Naive B cell (primary cell): Measurements from ENCODE around the gene SAPCD2. TPM values are rescaled to one million over a fixed set of nuclear protein-coding genes. Genes with fewer than 3 reads are reported as not detected.

Experiments used
- ATAC-seq, 2 donors: fragments of 150-1000 bp; cut with Tn5 transposase; 2 replicates each; pipeline ENCODE4 v1.10.0; 2021; ENCODE audit warnings: low read depth in 2 of 2, mild to moderate bottlenecking in 2 of 2, moderate library complexity in 2 of 2
- DNase-seq: peaks from one replicate; pipeline ENCODE4 v3.0.0; 2022
- H3K27ac Mint-ChIP-seq, 6 donors: one replicate each; pipeline ENCODE4 v1.8.0; 2020 to 2022; ENCODE audit warnings: mild to moderate bottlenecking in 6 of 6, mixed read lengths in 6 of 6, moderate library complexity in 5 of 6, inconsistent platforms in 2 of 6
- H3K27me3 Mint-ChIP-seq, 3 donors: one replicate each; pipeline ENCODE4 v1.8.0; 2021 to 2022; ENCODE audit warnings: mixed read lengths in 3 of 3, mild to moderate bottlenecking in 1 of 3
- H3K36me3 Mint-ChIP-seq, 2 donors: one replicate each; pipeline ENCODE4 v1.8.0; 2020 to 2022; ENCODE audit warnings: mixed read lengths in 2 of 2, inconsistent platforms in 1 of 2, mild to moderate bottlenecking in 1 of 2
- H3K4me1 Mint-ChIP-seq, 3 donors: one replicate each; pipeline ENCODE4 v1.8.0; 2020 to 2022; ENCODE audit warnings: mixed read lengths in 3 of 3, inconsistent platforms in 1 of 3, mild to moderate bottlenecking in 1 of 3, moderate library complexity in 1 of 3
- H3K4me3 Mint-ChIP-seq, 8 donors: one replicate each; pipeline ENCODE4 v1.8.0; 2020 to 2022; ENCODE audit warnings: mild to moderate bottlenecking in 8 of 8, mixed read lengths in 8 of 8, moderate library complexity in 8 of 8, inconsistent platforms in 2 of 8
- H3K9me3 Mint-ChIP-seq, 7 donors: one replicate each; pipeline ENCODE4 v1.8.0; 2020 to 2022; ENCODE audit warnings: mixed read lengths in 7 of 7, mild to moderate bottlenecking in 5 of 7, inconsistent platforms in 2 of 7, moderate library complexity in 1 of 7
- polyA plus RNA-seq, 6 donors: library from polyadenylated mRNA; unstranded; fragments of 300-500 nt; fragmentation: Illumina TruSeq; gene quantifications; one replicate each; pipeline ENCODE4 v1.2.3, GENCODE V29; 2021; ENCODE audit warnings: low read depth in 6 of 6

SAPCD2 gene
- polyA plus RNA-seq, 6 donors from 2014 or later = 0.05 TPM; not detected in 5

GRCh38 chr9:137082925-137083290 lies 12.6 kb upstream of the SAPCD2 start:
- Mint-ChIP-seq H3K4me1 (peaks cover 17 to 27% (median 23%) of the 10 kb centered on the region in 3 donors), H3K36me3 (no peaks in the 10 kb centered on the region), H3K27me3 (no peaks in the 10 kb centered on the region), H3K4me3 (peak overlapping the region in 1 of 8 donors; percentile 89), H3K9me3 (no peaks in the 10 kb centered on the region), H3K27ac (peak overlapping the region in 1 of 6 donors; percentile 19)
- no peak for DNase-seq
- no peak for ATAC-seq

- H3K9me3 Mint-ChIP-seq = no peaks in the 10 kb centered on the region
- H3K36me3 Mint-ChIP-seq = no peaks in the 10 kb centered on the region
Observed at GRCh38 chr9:137082222-137082924, 12.0 kb upstream of the SAPCD2 start.

DNA sequence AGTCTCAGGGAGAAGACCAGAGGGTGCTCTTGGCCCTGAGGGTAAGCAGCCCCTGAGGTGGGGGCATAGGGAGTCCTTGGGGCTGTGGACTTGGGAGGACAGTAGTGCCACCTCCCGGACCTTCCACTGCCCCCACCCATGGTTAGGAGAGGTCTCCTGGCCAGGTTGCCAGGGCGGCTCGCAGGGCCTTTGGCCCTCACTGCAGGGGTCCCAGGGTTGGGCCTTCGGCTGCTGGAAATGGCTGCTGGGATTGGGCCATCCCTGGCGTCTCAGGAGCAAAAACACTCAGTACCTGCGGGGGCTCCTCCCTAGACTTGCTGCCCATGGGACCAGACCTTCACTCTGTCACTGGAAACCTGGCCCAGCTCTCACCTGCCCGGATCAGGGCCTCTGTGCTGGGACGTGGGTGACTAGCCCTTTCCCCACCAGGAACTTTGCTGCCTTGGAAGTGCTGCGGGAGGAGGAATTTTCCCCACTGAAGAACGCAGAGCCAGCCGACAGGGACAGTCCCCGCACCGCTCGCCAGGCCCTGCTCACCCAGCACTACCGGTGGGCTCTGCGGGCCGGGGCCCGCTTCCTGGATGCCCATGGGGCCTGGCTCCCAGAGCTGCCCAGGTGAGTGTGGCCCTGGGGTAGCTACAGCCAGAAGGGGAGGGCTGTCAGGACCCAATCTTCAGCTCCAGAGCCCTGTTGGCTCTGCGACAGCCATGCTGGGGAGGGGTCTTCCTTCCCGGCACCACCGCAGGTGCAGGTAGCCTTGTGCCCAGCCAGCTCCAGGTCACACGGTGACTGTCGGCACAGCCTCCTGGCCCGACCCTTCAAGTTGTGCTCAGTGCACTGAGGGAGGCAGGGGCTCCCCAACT lies 10.1 kb upstream of the SAPCD2 start:
- H3K36me3 Mint-ChIP-seq = no peaks in the 10 kb centered on the region
- ATAC-seq (no peak), DNase-seq (no peak)
- H3K9me3 Mint-ChIP-seq = no peaks in the 10 kb centered on the region
- H3K27ac Mint-ChIP-seq = peak overlapping the region in 1 of 6 donors; percentile 15
- H3K4me3 Mint-ChIP-seq = peak overlapping the region in 5 of 8 donors; percentile 22 to 84 (median 50)
- peaks cover 7 to 17% (median 11%) of the 10 kb centered on the region in 3 donors for H3K4me1 Mint-ChIP-seq
- no peaks in the 10 kb centered on the region for H3K27me3 Mint-ChIP-seq

More at GRCh38 chr9:137082222-137082924, 12.0 kb upstream of the SAPCD2 start:
- H3K4me3 Mint-ChIP-seq = peak overlapping the region in 2 of 8 donors; percentile 33 to 89
- DNase-seq = no peak
- ATAC-seq = no peak
- H3K27ac Mint-ChIP-seq = peak overlapping the region in 1 of 6 donors; percentile 83
- peaks cover 12 to 22% (median 18%) of the 10 kb centered on the region in 3 donors for H3K4me1 Mint-ChIP-seq
- no peaks in the 10 kb centered on the region for H3K27me3 Mint-ChIP-seq

- H3K27me3 Mint-ChIP-seq = no peaks in the 10 kb centered on the region
- no peak for ATAC-seq
- peak overlapping the region in 6 of 8 donors; percentile 22 to 84 (median 72) for H3K4me3 Mint-ChIP-seq
- no peaks in the 10 kb centered on the region for H3K9me3 Mint-ChIP-seq
- DNase-seq = no peak
- H3K36me3 Mint-ChIP-seq = no peaks in the 10 kb centered on the region
- peaks cover 7 to 12% (median 10%) of the 10 kb centered on the region in 3 donors for H3K4me1 Mint-ChIP-seq
- peak overlapping the region in 2 of 6 donors; percentile 32 to 79 for H3K27ac Mint-ChIP-seq
Observed at GRCh38 chr9:137079401-137079787, 9.0 kb upstream of the SAPCD2 start.

DNA sequence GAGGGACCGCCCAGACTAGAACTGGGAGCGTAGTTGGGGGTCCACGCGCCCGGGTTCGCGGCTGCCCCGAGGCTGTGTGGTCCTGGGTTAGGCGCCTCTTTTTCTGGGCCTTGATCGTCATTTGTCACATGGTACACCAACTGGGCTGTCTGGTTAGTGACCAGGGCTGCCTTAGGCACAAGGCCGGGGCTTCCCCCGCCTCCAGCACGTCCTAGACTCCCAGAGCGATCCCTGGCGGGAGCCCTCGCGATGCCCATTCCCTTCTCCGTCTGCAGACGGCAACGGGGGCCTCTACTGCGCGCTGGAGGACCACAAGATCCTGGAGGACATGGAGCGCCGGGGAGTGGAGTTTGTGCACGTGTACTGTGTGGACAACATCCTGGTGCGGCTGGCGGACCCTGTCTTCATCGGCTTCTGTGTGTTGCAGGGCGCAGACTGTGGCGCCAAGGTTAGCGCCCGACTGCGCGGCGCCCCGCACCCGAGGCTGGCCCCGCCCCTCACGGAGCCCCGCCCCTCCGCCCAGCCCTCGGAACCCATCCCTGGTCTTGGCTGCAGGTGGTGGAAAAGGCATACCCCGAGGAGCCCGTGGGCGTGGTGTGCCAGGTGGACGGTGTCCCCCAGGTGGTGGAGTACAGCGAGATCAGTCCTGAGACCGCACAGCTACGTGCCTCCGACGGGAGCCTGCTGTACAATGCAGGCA lies 8.5 kb upstream of the SAPCD2 start:
- DNase-seq (no peak), ATAC-seq (no peak)
- peak overlapping the region in 7 of 8 donors; percentile 56 to 91 (median 72) for H3K4me3 Mint-ChIP-seq
- no peaks in the 10 kb centered on the region for H3K9me3 Mint-ChIP-seq
- peaks cover 7 to 11% (median 10%) of the 10 kb centered on the region in 3 donors for H3K4me1 Mint-ChIP-seq
- no peaks in the 10 kb centered on the region for H3K27me3 Mint-ChIP-seq
- peak overlapping the region in 2 of 6 donors; percentile 88 to 89 for H3K27ac Mint-ChIP-seq
- no peaks in the 10 kb centered on the region for H3K36me3 Mint-ChIP-seq

GRCh38 chr9:137077758-137078693 lies 7.7 kb upstream of the SAPCD2 start:
- Mint-ChIP-seq H3K9me3 (no peaks in the 10 kb centered on the region), H3K4me3 (peak overlapping the region; percentile 72 to 91 (median 78)), H3K4me1 (peaks cover 4 to 7% (median 4%) of the 10 kb centered on the region in 3 donors), H3K36me3 (no peaks in the 10 kb centered on the region), H3K27me3 (no peaks in the 10 kb centered on the region), H3K27ac (peak overlapping the region in 5 of 6 donors; percentile 56 to 89 (median 80))
- ATAC-seq = peak; percentile 48 to 56
- DNase-seq = peak; percentile 57

- ATAC-seq = peak; percentile 71 to 72
- Mint-ChIP-seq H3K4me1 (peaks cover 0 to 5% (median 4%) of the 10 kb centered on the region in 3 donors), H3K27ac (peak within 1 kb of the TSS; percentile 51 to 88 (median 76)), H3K36me3 (no peaks in the 10 kb centered on the region), H3K4me3 (peak within 1 kb of the TSS; percentile 72 to 93 (median 81)), H3K9me3 (no peaks in the 10 kb centered on the region), H3K27me3 (no peaks in the 10 kb centered on the region)
- DNase-seq = peak; percentile 70
Observed at GRCh38 chr9:137077010-137077747, 6.8 kb upstream of the SAPCD2 start, which contains the start of gene UAP1L1. UAP1L1 (plus strand) TSS chr9:137077517; CDS start chr9:137077533, 16 bp downstream.

- DNase-seq = no peak
- Mint-ChIP-seq H3K27ac (peak overlapping the region in 2 of 6 donors; percentile 74 to 77), H3K4me1 (peaks cover 0 to 8% (median 7%) of the 10 kb centered on the region in 3 donors), H3K9me3 (no peaks in the 10 kb centered on the region), H3K36me3 (no peaks in the 10 kb centered on the region), H3K27me3 (no peaks in the 10 kb centered on the region), H3K4me3 (peak overlapping the region; percentile 60 to 93 (median 74))
- ATAC-seq = no peak
Observed at GRCh38 chr9:137076636-137077009, 6.3 kb upstream of the SAPCD2 start.

DNA sequence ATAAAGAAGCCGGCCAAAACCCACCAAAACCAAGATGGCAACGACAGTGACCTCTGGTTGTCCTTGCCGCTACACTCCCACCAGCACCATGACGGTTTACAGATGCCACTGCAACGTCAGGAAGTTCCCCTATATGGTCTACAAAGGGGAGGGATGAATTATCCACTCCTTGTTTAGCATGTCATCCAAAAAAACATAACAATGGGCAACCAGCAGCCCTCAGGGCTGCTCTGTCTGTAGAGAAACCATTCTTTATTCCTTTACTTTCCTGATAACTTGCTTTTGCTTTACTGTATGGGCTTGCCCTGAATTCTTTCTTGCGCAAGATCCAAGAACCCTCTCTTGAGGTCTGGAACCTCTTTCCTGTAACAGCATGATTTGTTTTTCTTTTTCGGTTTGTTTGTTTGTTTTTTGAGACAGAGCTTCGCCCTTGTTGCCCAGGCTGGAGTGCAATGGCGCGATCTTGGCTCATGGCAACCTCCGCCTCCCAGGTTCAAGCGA lies 5.0 kb upstream of the SAPCD2 start:
- no peak for DNase-seq
- H3K9me3 Mint-ChIP-seq = no peaks in the 10 kb centered on the region
- no peaks in the 10 kb centered on the region for H3K27me3 Mint-ChIP-seq
- no peaks in the 10 kb centered on the region for H3K36me3 Mint-ChIP-seq
- H3K4me3 Mint-ChIP-seq = peak overlapping the region in 3 of 8 donors; percentile 21 to 70 (median 59)
- ATAC-seq = no peak
- peak overlapping the region in 3 of 6 donors; percentile 51 to 87 (median 53) for H3K27ac Mint-ChIP-seq
- peaks cover 13 to 16% (median 14%) of the 10 kb centered on the region in 3 donors for H3K4me1 Mint-ChIP-seq

- no peaks in the 10 kb centered on the region for H3K9me3 Mint-ChIP-seq
- H3K4me1 Mint-ChIP-seq = peaks cover 13 to 14% (median 13%) of the 10 kb centered on the region in 3 donors
- H3K4me3 Mint-ChIP-seq = peak overlapping the region in 4 of 8 donors; percentile 1 to 70 (median 30)
- H3K27ac Mint-ChIP-seq = peak overlapping the region in 3 of 6 donors; percentile 51 to 94 (median 87)
- ATAC-seq (no peak), DNase-seq (no peak)
- H3K27me3 Mint-ChIP-seq = no peaks in the 10 kb centered on the region
- no peaks in the 10 kb centered on the region for H3K36me3 Mint-ChIP-seq
Observed at GRCh38 chr9:137074657-137075274, 4.4 kb upstream of the SAPCD2 start.

DNA sequence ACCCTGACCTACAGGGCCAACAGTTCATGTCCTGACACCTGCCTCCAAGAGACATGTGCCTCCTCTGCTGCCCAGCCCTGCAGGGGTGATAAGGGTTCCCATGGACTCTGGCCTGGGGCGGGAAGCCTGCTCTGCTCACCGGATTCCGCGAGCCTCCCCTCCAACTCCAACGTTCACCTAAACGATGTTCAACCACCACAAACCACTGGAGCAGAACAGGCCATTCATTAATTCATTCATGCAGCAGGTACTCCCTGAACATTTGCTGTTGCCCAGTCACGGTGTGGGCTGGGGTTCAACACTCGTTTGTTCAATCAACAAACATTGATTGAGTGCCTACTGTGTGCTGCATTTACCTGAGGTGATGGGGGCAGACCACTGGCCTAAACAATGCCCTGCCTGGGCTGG lies 3.6 kb upstream of the SAPCD2 start:
- Mint-ChIP-seq H3K4me1 (peaks cover 12 to 14% (median 13%) of the 10 kb centered on the region in 3 donors), H3K36me3 (no peaks in the 10 kb centered on the region), H3K27ac (no peak overlapping the region), H3K27me3 (no peaks in the 10 kb centered on the region), H3K4me3 (peak overlapping the region in 2 of 8 donors; percentile 36 to 47), H3K9me3 (no peaks in the 10 kb centered on the region)
- DNase-seq = no peak
- no peak for ATAC-seq
